NCI-H1048 (cell line): Measurements from ENCODE around the gene AHCTF1.
"Not testable (repeated sequence)": the region's sequence is repeated elsewhere in the genome, so short reads cannot be mapped to it uniquely, and the experiment has no call there.

Source experiments
- DNase-seq: peaks from one replicate; lab custom pipeline; 2025; lab: John Stamatoyannopoulos, UW

Gene AHCTF1

DNA sequence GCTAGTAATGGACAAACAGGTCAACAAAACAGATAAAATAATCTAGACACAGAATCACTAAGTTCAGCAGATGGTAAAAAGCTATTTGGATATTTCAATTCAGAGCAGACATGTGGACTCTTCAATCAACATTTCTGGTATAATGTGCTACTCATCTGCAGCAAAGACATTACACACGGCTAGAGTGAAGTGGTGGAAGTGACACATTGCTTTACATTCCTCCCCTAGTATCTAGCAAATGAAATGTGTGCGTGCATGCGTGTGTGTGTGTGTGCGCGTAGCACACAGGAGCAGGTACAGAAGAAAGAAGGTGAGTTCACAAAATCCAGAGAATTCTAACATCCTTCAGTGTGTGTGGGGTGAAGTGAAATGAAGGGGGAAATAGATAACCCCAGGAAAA is 8.3 kb downstream of the AHCTF1 start:
- DNase-seq = no peak

DNA sequence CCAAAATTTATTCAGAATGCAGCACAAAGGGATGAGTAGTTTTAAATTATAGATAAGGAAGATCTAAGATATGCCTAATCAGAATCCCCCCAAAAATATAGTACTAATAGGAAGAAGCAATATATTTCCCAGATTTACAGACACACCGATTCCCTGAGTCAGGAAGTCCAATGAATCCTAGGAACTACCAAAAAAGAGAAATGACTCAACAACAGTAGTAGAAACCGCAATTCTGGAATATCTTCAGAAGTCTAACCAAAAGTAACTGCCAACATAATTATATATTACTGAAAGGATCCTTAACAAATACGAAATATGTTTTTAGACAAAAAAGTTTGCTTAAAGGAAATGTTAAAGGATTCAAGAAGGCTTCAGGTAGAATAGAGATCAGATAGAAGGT is 10.3 kb downstream of the AHCTF1 start:
- DNase-seq = no peak

DNA sequence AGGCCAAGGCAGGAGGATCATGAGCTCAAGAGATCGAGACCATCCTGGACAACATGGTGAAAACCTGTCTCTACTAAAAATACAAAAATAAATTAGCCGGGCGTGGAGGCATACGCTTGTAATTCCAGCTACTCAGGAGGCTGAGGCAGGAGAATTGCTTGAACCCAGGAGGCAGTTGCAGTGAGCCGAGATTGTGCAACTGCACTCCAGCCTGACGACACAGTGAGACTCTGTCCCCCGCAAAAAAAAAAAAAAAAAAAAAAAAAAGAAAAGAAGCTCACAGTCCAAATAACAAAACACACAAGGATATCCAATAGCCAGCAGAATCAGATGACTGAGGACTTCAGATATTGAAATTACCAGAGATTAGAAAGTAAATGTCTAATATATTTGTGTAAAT is 11.8 kb downstream of the AHCTF1 start:
- DNase-seq = no peak

DNA sequence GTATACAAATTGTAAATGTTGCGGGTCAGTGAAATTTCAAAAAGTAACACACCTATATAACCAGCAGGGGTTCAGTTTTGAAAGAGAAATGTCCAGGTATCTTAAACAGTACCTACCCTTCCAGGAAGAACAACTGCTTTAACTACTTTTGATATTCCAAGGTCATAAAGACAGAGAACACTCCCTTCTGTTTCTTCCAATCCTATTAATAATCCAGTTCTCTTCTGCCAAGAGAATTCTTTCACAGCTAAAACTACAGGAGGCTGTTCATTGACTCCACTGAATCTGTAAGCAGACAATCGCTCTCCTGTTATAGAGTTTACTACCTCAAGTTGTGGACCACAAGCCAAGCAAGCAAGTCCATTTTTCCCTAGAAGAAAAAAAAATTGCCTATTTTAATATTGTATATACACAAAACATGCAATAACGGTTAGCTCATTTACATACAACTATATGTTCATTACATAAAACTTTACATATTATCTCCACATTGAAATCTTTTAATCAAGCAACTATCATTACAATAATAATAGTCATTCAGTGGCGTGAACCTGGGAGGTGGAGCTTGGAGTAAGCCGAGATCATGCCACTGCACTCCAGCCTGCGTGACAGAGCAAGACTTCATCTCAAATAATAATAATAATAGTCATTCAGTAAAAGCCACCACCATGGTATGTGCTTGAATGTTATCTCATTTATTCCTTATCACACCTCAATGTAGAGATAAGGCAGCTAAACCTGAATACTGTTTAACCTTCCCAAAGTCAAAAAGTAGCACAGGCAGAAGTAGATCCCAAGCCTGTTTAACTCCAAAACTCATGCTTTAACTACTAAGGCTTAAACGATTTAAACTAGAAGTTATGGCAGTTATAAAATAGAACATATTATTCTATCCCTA is 15.5 kb downstream of the AHCTF1 start:
- not testable (repeated sequence) for DNase-seq

DNA sequence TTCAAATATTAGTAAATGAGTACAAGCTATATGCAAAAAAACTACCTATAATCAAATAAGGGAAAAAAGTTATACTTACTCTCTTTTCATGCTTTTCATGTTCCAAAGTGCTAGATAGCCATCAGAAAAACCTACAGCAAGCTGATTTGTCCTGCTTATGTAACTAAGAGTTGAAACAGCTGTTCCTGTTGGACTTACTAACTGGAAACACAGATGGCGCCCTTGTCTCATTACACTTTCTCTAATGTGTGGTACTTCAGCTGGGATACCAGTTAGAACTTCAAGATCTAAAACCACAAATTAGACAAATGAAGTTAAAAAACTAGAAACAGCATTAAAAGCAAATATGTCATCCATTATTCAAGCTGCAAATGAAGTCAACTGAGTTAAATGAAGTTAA is 24.3 kb downstream of the AHCTF1 start:
- no peak for DNase-seq

DNA sequence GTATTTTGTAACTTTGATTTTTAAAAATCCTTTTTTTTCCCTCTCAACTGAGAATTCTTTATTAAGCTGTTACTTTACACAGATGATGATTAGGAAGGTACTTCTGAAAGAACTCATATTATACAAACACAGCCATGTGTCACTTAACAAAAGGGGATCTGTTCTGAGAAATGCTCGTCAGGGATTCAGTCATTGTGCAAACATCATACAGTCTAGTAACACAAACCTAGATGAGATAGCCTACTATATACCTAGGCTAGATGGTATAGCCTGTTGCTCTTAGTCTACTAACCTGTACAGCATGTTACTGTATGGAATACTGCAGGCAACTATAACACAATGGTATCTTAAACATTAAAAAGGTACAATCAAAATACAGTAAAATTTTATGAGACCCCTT is 24.9 kb downstream of the AHCTF1 start:
- no peak for DNase-seq

DNA sequence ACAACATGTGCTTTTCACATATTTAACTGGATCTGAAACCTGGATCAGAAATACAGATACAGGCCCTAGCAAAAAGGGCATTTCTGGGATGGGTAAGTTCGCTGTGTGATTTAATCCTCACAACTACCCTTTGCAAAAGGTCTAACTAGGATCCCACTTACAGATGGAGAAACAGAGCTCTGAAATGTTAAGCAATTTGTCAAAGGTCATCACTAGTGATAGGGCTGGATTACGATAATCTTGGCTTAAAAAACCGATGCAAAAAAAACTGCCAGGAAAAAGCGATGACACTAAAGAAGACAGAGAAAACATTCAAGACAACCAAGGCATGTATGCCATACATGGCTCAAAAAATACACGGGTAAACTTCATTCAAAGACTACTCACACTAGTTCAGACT is 29.9 kb downstream of the AHCTF1 start:
- no peak for DNase-seq

DNA sequence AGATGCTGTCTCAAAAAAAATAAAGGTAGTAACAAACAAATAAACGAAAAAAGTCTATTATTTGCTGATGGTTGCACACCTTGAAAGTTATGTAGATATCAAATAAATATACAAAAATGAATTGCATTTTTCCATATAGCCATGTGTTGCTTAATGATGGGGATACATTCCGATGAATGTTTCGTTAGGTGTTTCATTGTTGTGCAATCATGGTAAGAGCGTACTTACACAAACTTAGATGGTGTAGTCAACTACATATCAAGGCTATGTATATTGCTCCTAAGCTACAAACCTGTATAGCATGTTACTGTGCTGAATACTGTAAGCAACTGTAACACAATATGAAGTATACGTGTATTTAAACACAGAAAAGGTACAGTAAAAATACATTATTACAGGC is 34.4 kb downstream of the AHCTF1 start:
- DNase-seq = no peak

DNA sequence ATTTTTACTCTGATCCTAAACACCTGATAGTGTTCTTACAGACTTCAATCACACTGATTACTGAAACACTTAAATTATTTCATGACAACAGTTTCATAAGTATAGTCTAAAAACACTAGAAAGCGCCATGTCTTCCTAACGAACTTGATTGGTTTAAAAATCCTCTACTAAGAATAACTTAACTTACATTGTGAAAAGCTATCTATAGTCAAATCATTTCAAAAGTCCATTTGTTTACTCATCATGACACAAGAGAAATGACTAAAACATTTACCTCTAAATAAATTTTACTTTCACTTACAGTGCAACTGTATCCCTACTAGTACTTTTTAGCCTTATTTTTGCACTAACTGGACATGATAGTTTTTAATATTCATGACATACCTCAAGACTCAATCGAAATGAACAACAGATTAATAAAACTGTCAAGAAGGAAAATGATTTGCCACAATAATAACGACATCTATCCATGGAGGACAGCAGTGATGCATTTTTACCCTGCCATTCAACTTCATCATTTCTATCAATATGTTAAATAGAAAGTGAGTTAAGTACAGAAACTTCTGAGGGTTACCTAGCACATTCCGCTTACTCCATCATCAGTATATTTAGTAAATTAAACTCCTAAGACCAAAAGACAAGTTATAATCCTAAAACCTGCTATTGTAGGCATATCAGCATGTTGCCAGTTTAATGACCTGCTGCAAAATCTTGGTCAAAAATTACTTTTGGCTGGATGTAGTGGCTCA is 38.4 kb downstream of the AHCTF1 start:
- DNase-seq = no peak

DNA sequence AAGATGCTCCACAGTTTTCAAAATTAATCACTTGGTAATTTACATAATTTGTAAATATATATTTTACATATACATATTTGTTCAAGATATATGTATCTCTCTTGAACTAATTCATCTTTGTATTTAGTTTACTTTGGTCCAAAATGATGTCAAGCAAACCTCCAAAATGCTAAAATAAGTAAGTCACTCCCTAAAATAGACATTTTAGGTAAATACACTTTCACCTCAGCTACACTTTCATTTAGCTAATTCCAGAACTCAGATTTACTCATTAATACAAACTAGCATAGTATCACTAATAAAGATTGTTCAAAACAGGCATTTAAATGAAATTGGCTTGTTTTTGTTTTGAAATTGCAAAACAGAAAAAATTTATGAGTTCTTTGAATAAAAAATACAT is 40.6 kb downstream of the AHCTF1 start:
- no peak for DNase-seq

DNA sequence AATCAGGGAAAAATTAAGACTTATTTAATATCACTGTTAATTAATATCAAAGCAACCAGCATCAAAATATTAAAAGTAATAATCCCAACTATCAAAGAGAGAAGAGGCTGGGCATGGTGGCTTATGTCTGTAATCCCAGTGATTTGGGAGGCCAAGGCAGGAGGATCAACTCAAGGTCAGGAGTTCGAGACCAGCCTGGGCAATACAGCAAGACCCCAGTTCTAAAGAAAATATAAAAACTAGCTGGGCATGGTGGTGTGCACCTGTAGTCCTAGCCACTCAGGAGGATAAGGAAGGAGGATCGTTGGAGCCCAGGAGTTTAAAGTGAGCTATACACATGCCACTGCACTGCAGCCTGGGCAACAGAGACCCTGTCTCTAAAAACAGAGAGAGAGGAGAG is 43.2 kb downstream of the AHCTF1 start:
- DNase-seq = no peak

DNA sequence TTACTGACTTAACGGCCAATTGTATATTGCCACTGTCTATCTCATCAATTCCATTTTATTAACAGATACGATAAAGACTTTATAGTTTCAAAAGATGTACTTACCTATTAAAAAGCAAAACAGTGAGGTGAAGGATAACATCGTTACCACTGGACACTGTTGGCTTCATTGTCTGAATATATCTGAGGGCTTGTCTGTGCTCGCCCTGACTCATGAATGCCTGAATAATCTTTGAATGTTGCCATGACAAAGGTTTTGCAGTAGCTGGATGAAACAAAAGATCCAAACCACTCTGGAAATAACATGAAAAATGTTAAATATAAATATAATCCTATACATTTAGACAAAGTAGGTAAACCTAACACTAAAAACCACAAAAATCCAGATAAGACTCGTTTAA is 46.4 kb downstream of the AHCTF1 start:
- not testable (repeated sequence) for DNase-seq

DNA sequence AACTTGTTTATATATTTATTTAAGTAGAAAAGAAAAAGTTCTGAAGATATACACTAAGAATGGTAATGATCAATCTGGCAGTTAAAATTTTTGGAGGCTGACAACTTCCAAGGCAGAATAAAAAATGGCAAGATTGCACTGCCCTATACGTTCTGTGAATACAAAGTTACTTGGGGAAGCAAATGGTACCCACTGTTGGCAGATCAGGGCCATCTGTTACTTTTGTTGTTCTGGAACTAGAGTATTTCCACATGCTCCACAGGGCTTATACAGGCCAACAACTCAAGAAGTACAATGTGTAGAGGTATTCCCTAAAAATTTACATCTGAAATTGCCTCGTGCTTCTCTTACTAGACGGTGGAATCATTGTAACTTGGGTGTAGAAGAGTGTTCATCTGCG is 53.2 kb downstream of the AHCTF1 start:
- no peak for DNase-seq

DNA sequence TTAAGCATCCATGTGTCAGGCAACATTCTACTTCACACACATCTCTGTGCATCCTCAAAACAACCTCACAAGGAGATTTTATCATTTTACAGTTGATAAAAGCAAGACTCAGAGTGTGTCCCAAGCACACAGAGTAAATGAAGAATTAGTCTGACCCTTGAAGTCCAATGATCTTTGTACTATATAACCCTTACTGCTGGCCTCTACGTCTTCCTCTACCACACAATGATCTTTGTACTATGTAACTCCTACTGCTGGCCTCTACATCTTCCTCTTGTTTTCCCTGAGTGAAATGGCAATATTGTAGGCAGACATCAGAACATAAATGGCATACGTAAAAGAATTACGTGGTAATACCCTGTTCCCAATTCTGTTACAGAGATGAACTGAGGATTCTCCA is 55.3 kb downstream of the AHCTF1 start:
- no peak for DNase-seq

DNA sequence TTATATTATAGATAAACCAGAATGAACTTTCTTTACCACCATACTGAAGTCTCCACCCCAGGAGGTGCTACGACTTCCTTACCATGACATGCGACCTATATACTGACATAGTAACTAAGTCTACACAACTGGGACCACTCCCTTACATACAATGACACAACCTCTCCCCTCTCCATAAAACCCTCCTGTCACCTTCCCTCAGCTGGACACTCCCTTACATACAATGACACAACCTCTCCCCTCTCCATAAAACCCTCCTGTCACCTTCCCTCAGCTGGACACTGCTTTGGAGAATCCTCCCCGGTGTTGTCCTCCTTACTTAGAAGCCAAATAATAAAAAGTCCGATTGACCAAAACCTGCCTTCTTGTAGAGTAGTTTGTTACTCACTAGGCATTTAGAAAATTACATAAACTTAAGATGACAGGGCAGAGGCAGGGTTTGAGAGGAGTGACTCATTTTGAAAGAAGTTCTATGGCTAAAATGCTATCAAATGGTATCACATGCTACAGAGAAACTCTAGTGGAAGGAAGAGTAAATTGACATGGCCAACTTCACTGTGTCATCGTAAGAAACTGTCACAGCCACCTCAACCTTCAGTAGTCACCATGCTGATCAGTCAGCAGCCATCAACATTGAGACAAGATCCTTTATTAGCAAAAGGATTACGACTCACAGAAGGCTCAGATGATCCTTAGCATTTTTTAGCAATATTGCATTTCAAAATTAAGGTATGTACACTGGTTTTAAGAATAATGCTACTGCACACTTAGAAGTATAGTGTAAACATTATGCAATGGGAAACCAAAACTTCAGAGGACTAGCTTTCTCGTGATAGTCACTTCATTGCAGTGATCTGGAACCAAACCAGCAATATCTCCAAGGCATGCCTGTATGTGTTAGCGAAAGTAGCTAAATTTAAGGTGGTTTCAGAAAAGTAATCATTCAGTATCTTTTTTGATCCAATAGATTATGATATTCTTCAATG is 56.4 kb downstream of the AHCTF1 start:
- no peak for DNase-seq

DNA sequence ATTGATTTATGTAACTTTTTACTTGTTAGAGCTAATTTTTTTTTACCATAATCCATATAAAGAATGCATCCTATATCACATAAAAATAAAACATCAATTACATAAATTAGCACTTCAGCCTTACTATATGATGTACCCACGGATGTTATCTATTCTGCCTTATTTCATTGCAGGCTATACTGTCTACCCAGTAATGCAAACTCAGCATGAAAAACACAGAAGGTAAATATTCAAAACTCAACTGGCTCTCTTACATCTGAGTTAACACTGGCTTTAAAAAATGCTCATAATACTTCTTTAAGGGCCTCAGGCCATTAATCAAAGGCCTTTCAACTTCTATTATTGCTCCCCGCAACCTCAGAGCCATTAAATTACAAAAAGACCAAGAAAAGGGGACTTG is 65.8 kb downstream of the AHCTF1 start:
- no peak for DNase-seq

DNA sequence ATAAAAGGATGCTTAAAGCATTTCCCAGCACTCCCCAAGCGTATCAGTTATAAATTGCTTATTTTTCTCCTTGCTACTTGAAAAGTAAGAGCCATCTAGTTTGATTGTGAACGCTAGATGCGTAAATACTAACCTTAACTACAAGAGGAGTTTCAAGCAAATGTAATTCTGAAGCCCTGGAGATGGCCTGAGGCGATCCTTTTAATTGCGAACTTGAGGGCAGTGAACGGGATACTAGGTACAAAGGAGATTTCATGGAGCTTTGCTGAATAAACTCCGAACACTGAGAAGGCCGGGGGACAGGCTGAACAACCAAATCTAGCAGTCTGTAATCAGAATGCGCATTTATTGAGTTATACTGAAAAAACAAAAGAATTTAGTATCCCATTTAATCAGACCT is 68.0 kb downstream of the AHCTF1 start:
- DNase-seq = not testable (repeated sequence)

DNA sequence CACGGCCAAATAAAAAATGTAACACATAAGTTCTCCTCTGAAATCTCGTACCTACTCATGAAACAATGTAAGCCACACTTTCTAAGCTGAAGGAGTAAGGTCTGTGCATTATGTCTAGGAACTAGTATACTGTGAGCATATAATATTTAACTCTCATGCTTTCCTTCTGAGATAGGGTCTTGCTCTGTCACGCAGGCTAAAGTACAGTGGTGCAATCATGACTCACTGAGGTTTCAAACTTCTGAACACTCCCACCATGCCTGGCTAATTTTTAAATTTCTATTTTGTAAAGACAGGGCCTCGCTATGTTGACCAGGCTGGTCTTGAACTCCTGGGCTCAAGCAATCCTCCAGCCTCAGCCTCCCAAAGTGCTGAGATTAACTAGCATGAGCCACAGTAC is 71.3 kb downstream of the AHCTF1 start:
- no peak for DNase-seq

DNA sequence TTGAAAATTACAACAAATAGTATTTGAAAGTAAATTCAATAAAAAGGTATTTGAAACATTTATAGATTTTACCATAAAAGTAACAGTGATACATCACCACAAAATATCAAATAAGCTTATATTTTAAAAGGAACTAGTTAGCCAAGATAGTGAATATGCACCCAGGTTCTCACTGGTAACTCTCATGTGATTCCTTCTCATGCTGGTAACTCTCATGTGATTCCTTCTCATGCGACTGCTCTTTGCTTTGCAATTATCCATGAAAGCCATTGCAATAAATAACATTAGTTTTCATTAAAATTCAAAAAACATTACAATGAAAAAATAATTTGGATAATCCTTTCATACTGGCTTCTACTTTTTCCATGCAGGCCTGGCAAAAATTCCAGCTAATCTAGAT is 75.4 kb downstream of the AHCTF1 start:
- no peak for DNase-seq

DNA sequence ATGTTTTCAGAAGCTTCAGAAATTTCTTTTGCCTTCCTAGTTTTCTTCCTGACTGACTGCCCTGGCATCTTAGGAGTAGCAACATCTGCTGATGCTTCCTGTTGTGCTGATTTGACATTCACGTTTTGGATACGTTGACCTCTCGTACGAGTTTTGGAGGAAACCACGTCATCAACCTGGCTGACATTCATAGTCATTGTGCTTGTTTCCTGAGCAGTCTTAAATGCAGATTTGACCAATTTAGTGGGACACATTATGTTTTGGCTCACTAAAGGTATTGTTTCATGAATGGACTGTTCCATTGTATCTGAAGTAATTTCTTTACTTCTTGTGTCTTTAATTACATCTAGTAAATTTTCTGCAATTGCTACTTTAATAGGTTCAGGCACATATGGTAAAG is 81.1 kb downstream of the AHCTF1 start:
- DNase-seq = not testable (repeated sequence)

DNA sequence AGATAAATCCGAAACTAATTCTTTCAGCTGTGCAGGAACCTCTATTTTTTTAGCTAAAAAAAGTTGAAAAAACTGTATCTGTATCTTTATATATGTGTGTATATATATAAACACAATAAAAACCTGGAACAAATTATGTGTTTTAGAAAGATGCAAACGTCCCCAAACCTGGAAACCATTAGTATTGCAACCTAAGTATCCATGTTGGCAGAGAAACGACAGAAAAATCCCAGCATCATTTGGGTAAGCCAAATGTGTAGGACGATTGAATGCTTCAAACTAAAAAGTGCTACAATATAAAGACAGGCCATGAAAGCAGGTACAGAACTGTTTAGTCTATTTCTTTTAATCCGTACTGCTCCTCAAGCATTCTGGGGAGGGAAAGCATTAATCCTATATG is 87.9 kb downstream of the AHCTF1 start:
- no peak for DNase-seq

DNA sequence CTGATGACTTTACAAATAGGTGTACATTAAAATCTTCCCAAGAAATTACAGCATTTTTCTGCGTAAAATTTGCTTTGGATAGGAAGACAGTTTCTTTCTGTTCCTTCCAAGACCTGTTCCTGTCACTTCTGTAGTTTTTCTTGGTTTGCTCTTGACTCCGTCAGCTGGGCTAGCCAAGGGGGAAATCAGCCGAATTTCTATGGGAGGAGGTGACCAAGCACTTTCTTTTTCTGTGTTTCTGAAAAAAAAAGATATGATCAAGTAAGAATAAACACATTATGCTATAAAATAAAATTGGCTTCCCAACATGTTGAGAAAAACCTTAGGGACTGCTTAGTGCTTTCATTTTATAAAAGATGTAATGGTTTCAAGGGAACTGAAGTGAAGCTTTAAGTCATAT is 91.0 kb downstream of the AHCTF1 start:
- DNase-seq = not testable (repeated sequence)
